OCI-LY3 (cell line): Measurements from ENCODE around the gene NAA25.

ENCODE experiments used
- CTCF ChIP-seq: fragments of 200-600, 300-600 bp; sonication (generic); IDR thresholded peaks from 2 replicates; pipeline ENCODE4 v1.5.1; 2014; ENCODE audit warnings: antibody characterized with exemption, low read length, low read depth
- EZH2phosphoT487 ChIP-seq: fragments of 200-600 bp; shearing (Covaris generic); IDR thresholded peaks from 2 replicates; pipeline ENCODE4 v1.6.1; 2018; ENCODE audit warnings: antibody characterized with exemption, mixed run types, low read depth

GRCh38 chr12:111998015-111998414, 110.6 kb downstream of the NAA25 start:
- no peak for TF ChIP-seq CTCF
- no peak for TF ChIP-seq EZH2phosphoT487
